ENCODE data around the gene CTBP2.

The CTBP2 gene

GRCh38 chr10:125017547-125018298 is 142.6 kb downstream of the CTBP2 start:
- Histone ChIP-seq H3K56ac (ENCODE audit: low read length) (no peak overlapping the region), H4K5ac (ENCODE audit: low read length) (no peak overlapping the region), H3K79me2 (ENCODE audit: control insufficient read depth, insufficient read depth, low read length) (peaks cover 90% of the 10 kb centered on the region), H3K36me3 (ENCODE audit: control insufficient read depth, insufficient read depth, low read length) (peaks cover 5% of the 10 kb centered on the region), H3K27ac (ENCODE audit: low read depth, low read length) (no peak overlapping the region), H3K4ac (ENCODE audit: low read depth, low read length) (no peak overlapping the region), H3K18ac (ENCODE audit: low read length) (no peak overlapping the region), H3K4me2 (ENCODE audit: low read length) (no peak overlapping the region), H2AK5ac (ENCODE audit: low read length) (no peak overlapping the region), H2BK120ac (ENCODE audit: low read depth, low read length) (no peak overlapping the region), H3K23ac (ENCODE audit: low read length) (no peak overlapping the region), H3K9ac (ENCODE audit: low read length) (no peak overlapping the region), H3K4me1 (ENCODE audit: control insufficient read depth, low read depth, low read length) (no peaks in the 10 kb centered on the region), H3K4me3 (ENCODE audit: low read length) (no peak overlapping the region), H3K27me3 (ENCODE audit: insufficient read depth, low read length, poor library complexity) (no peaks in the 10 kb centered on the region), H3K79me1 (ENCODE audit: low read length) (peaks cover 64% of the 10 kb centered on the region), H4K8ac (ENCODE audit: low read depth, low read length) (no peak overlapping the region), H2BK5ac (ENCODE audit: low read length) (no peak overlapping the region), H2BK15ac (replicated peaks; ENCODE audit: low read depth) (no peak overlapping the region)
- DNase-seq, result no peak
- WGBS (ENCODE audit: extremely low coverage, insufficient coverage, low lambda C conversion rate), result no CpG with 5 or more reads among the region's 12 CpGs

- Histone ChIP-seq H2BK120ac (ENCODE audit: low read depth, low read length) (no peak overlapping the region), H3K4me2 (ENCODE audit: low read length) (no peak overlapping the region), H3K9ac (ENCODE audit: low read length) (no peak overlapping the region), H3K56ac (ENCODE audit: low read length) (no peak overlapping the region), H3K4ac (ENCODE audit: low read depth, low read length) (no peak overlapping the region), H3K23ac (ENCODE audit: low read length) (no peak overlapping the region), H3K36me3 (ENCODE audit: control insufficient read depth, insufficient read depth, low read length) (peaks cover 3% of the 10 kb centered on the region), H4K8ac (ENCODE audit: low read depth, low read length) (no peak overlapping the region), H2BK5ac (ENCODE audit: low read length) (no peak overlapping the region), H3K4me3 (ENCODE audit: low read length) (no peak overlapping the region), H3K4me1 (ENCODE audit: control insufficient read depth, low read depth, low read length) (no peaks in the 10 kb centered on the region), H3K18ac (ENCODE audit: low read length) (no peak overlapping the region), H3K79me2 (ENCODE audit: control insufficient read depth, insufficient read depth, low read length) (peaks cover 88% of the 10 kb centered on the region), H4K5ac (ENCODE audit: low read length) (no peak overlapping the region), H3K27me3 (ENCODE audit: insufficient read depth, low read length, poor library complexity) (no peaks in the 10 kb centered on the region), H3K27ac (ENCODE audit: low read depth, low read length) (no peak overlapping the region), H3K79me1 (ENCODE audit: low read length) (peaks cover 58% of the 10 kb centered on the region), H2AK5ac (ENCODE audit: low read length) (no peak overlapping the region), H2BK15ac (replicated peaks; ENCODE audit: low read depth) (no peak overlapping the region)
- WGBS (ENCODE audit: extremely low coverage, insufficient coverage, low lambda C conversion rate), result no CpG with 5 or more reads among the region's 14 CpGs
- DNase-seq, result no peak
These were observed 143.7 kb downstream of the CTBP2 start for GRCh38 chr10:125016611-125017202.

- Histone ChIP-seq H4K5ac (ENCODE audit: low read length) (no peak overlapping the region), H3K79me2 (ENCODE audit: control insufficient read depth, insufficient read depth, low read length) (peaks cover 87% of the 10 kb centered on the region), H3K4ac (ENCODE audit: low read depth, low read length) (no peak overlapping the region), H3K79me1 (ENCODE audit: low read length) (peaks cover 55% of the 10 kb centered on the region), H3K18ac (ENCODE audit: low read length) (no peak overlapping the region), H3K36me3 (ENCODE audit: control insufficient read depth, insufficient read depth, low read length) (peaks cover 3% of the 10 kb centered on the region), H2BK120ac (ENCODE audit: low read depth, low read length) (no peak overlapping the region), H3K4me2 (ENCODE audit: low read length) (no peak overlapping the region), H3K4me3 (ENCODE audit: low read length) (no peak overlapping the region), H3K27me3 (ENCODE audit: insufficient read depth, low read length, poor library complexity) (no peaks in the 10 kb centered on the region), H3K27ac (ENCODE audit: low read depth, low read length) (no peak overlapping the region), H3K56ac (ENCODE audit: low read length) (no peak overlapping the region), H2AK5ac (ENCODE audit: low read length) (no peak overlapping the region), H4K8ac (ENCODE audit: low read depth, low read length) (no peak overlapping the region), H2BK5ac (ENCODE audit: low read length) (no peak overlapping the region), H3K9ac (ENCODE audit: low read length) (no peak overlapping the region), H3K4me1 (ENCODE audit: control insufficient read depth, low read depth, low read length) (no peaks in the 10 kb centered on the region), H2BK15ac (replicated peaks; ENCODE audit: low read depth) (no peak overlapping the region), H3K23ac (ENCODE audit: low read length) (no peak overlapping the region)
- no peak for DNase-seq
- no CpG with 5 or more reads among the region's 10 CpGs for WGBS (ENCODE audit: extremely low coverage, insufficient coverage, low lambda C conversion rate)
These were observed 144.2 kb downstream of the CTBP2 start for GRCh38 chr10:125016123-125016522.

GRCh38 chr10:125015356-125015944 is 144.9 kb downstream of the CTBP2 start:
- WGBS (ENCODE audit: extremely low coverage, insufficient coverage, low lambda C conversion rate), result no CpG with 5 or more reads among the region's 23 CpGs
- H4K8ac ChIP-seq (ENCODE audit: low read depth, low read length), result no peak overlapping the region
- H3K18ac ChIP-seq (ENCODE audit: low read length), result no peak overlapping the region
- peaks cover under 1% of the 10 kb centered on the region for H3K4me1 ChIP-seq (ENCODE audit: control insufficient read depth, low read depth, low read length)
- H3K79me1 ChIP-seq (ENCODE audit: low read length), result peaks cover 51% of the 10 kb centered on the region
- H2BK120ac ChIP-seq (ENCODE audit: low read depth, low read length), result no peak overlapping the region
- no peak overlapping the region for H3K4ac ChIP-seq (ENCODE audit: low read depth, low read length)
- H3K23ac ChIP-seq (ENCODE audit: low read length), result no peak overlapping the region
- peaks cover 87% of the 10 kb centered on the region for H3K79me2 ChIP-seq (ENCODE audit: control insufficient read depth, insufficient read depth, low read length)
- H3K4me3 ChIP-seq (ENCODE audit: low read length), result no peak overlapping the region
- no peak overlapping the region for H4K5ac ChIP-seq (ENCODE audit: low read length)
- no peak overlapping the region for H2BK5ac ChIP-seq (ENCODE audit: low read length)
- no peak overlapping the region for H3K9ac ChIP-seq (ENCODE audit: low read length)
- H3K36me3 ChIP-seq (ENCODE audit: control insufficient read depth, insufficient read depth, low read length), result peaks cover 3% of the 10 kb centered on the region
- H3K27me3 ChIP-seq (ENCODE audit: insufficient read depth, low read length, poor library complexity), result no peaks in the 10 kb centered on the region
- H3K27ac ChIP-seq (ENCODE audit: low read depth, low read length), result no peak overlapping the region
- no peak for DNase-seq
- no peak overlapping the region for H2BK15ac ChIP-seq (replicated peaks; ENCODE audit: low read depth)
- no peak overlapping the region for H3K4me2 ChIP-seq (ENCODE audit: low read length)
- H3K56ac ChIP-seq (ENCODE audit: low read length), result no peak overlapping the region
- no peak overlapping the region for H2AK5ac ChIP-seq (ENCODE audit: low read length)

GRCh38 chr10:125014836-125015355 is 145.5 kb downstream of the CTBP2 start:
- Histone ChIP-seq H2BK5ac (ENCODE audit: low read length) (no peak overlapping the region), H3K79me1 (ENCODE audit: low read length) (peaks cover 51% of the 10 kb centered on the region), H3K36me3 (ENCODE audit: control insufficient read depth, insufficient read depth, low read length) (peaks cover 5% of the 10 kb centered on the region), H3K56ac (ENCODE audit: low read length) (no peak overlapping the region), H3K4ac (ENCODE audit: low read depth, low read length) (no peak overlapping the region), H3K27ac (ENCODE audit: low read depth, low read length) (no peak overlapping the region), H4K8ac (ENCODE audit: low read depth, low read length) (no peak overlapping the region), H2BK120ac (ENCODE audit: low read depth, low read length) (no peak overlapping the region), H3K79me2 (ENCODE audit: control insufficient read depth, insufficient read depth, low read length) (peaks cover 86% of the 10 kb centered on the region), H3K23ac (ENCODE audit: low read length) (no peak overlapping the region), H4K5ac (ENCODE audit: low read length) (no peak overlapping the region), H3K9ac (ENCODE audit: low read length) (no peak overlapping the region), H3K4me3 (ENCODE audit: low read length) (no peak overlapping the region), H3K4me2 (ENCODE audit: low read length) (no peak overlapping the region), H2AK5ac (ENCODE audit: low read length) (no peak overlapping the region), H3K4me1 (ENCODE audit: control insufficient read depth, low read depth, low read length) (peaks cover 4% of the 10 kb centered on the region), H2BK15ac (replicated peaks; ENCODE audit: low read depth) (no peak overlapping the region), H3K18ac (ENCODE audit: low read length) (no peak overlapping the region), H3K27me3 (ENCODE audit: insufficient read depth, low read length, poor library complexity) (no peaks in the 10 kb centered on the region)
- WGBS (ENCODE audit: extremely low coverage, insufficient coverage, low lambda C conversion rate), result no CpG with 5 or more reads among the region's 19 CpGs
- DNase-seq, result no peak
